PC-9 (cell line): ENCODE results near the gene PDE4B. TPM values are rescaled to one million over a fixed set of nuclear protein-coding genes. Genes with fewer than 3 reads are reported as not detected.

Experiments
- BruUV-seq: library from RNA; stranded (reverse); fragments of 400-500 nt; replicated peaks from 2 replicates; lab custom pipeline; 2021; lab: Mats Ljungman, UMichigan
- CTCF ChIA-PET: fragments of 300-600 bp; sonication (Branson Sonifier 250); formaldehyde crosslinking; loops from one replicate; lab custom pipeline; 2022; ENCODE audit warnings: antibody characterized with exemption; lab: Charles Lee
- POLR2A ChIA-PET: fragments of 300-600 bp; sonication (Branson Sonifier 250); formaldehyde crosslinking; loops from one replicate; lab custom pipeline; 2022; ENCODE audit warnings: antibody characterized with exemption; ENCODE audit not compliant: unreplicated experiment; lab: Charles Lee
- DNase-seq, 2 experiments: peaks; one replicate each; pipeline versions ENCODE4 v3.0.0 to v3.0.0-alpha.2; 2015 to 2022; ENCODE audit warnings: mixed read lengths in 1 of 2
- H2AFZ ChIP-seq: fragments of 200-600 bp; sonication (generic); 2 replicates; pipeline ENCODE4 v1.8.1; 2017; ENCODE audit warnings: antibody characterized with exemption
- H3F3A ChIP-seq: fragments of 200-600 bp; sonication (generic); 2 replicates; pipeline ENCODE4 v1.8.1; 2017; ENCODE audit warnings: antibody characterized with exemption, mild to moderate bottlenecking, low read depth; ENCODE audit not compliant: insufficient read depth
- H3K27ac ChIP-seq: fragments of 200-600 bp; sonication (generic); 2 replicates; pipeline ENCODE4 v1.6.1; 2016; ENCODE audit warnings: mixed run types
- H3K27me3 ChIP-seq: fragments of 200-600 bp; sonication (generic); 2 replicates; pipeline ENCODE4 v1.6.1; 2016; ENCODE audit warnings: low read depth, mixed run types; ENCODE audit not compliant: insufficient read depth
- H3K36me3 ChIP-seq: fragments of 200-600 bp; sonication (generic); 2 replicates; pipeline ENCODE4 v1.6.1; 2016; ENCODE audit warnings: low read depth, mixed run types
- H3K4me1 ChIP-seq: fragments of 200-600 bp; sonication (generic); replicated peaks from 2 replicates; pipeline ENCODE4 v1.6.1; 2016; ENCODE audit warnings: mixed run types; ENCODE audit not compliant: insufficient read depth
- H3K4me2 ChIP-seq: fragments of 200-600 bp; sonication (generic); 2 replicates; pipeline ENCODE4 v1.6.1; 2017; ENCODE audit warnings: mixed run types
- H3K4me3 ChIP-seq: fragments of 200-600 bp; sonication (generic); 2 replicates; pipeline ENCODE4 v1.6.1; 2016; ENCODE audit warnings: mixed run types
- H3K79me2 ChIP-seq: fragments of 200-600 bp; sonication (generic); 2 replicates; pipeline ENCODE4 v1.6.1; 2017; ENCODE audit warnings: low read depth, mixed run types
- H3K9me2 ChIP-seq: fragments of 200-600 bp; sonication (generic); 2 replicates; pipeline ENCODE4 v1.8.1; 2017; ENCODE audit warnings: mild to moderate bottlenecking; ENCODE audit not compliant: insufficient read depth
- H3K9me3 ChIP-seq: fragments of 200-600 bp; sonication (generic); 2 replicates; pipeline ENCODE4 v1.8.1; 2016; ENCODE audit warnings: low read depth; ENCODE audit not compliant: insufficient read depth
- H4K20me1 ChIP-seq: fragments of 200-600 bp; sonication (generic); 2 replicates; pipeline ENCODE4 v1.8.1; 2017; ENCODE audit not compliant: insufficient read depth
- CTCF ChIP-seq: fragments of 200-600 bp; sonication (generic); conservative IDR thresholded peaks from 2 replicates; pipeline ENCODE4 v1.6.1; 2017; ENCODE audit warnings: mixed run types, antibody characterized with exemption, mild to moderate bottlenecking, moderate library complexity
- EZH2 ChIP-seq: fragments of 200-600 bp; sonication (generic); IDR thresholded peaks from 2 replicates; pipeline ENCODE4 v1.8.0; 2017; ENCODE audit warnings: antibody characterized with exemption, low read depth
- intact Hi-C: fragments of 100-400 bp; cut with micrococcal nuclease; formaldehyde crosslinking; loops from one replicate; pipeline ENCODE4 v1.10.0; 2022; ENCODE audit not compliant: unreplicated experiment
- total RNA-seq: library from RNA; stranded (reverse); gene quantifications from 2 replicates; pipeline ENCODE4 v1.2.3, GENCODE V29; 2021

Gene PDE4B
- total RNA-seq, 1 experiment from 2014 or later = 1.3 TPM

- no peak for DNase-seq
- H3K27ac ChIP-seq = no peak overlapping the region
- H3K4me3 ChIP-seq = no peak overlapping the region
- no peak overlapping the region for H2AFZ ChIP-seq
- no peaks in the 10 kb centered on the region for H3K36me3 ChIP-seq
- H4K20me1 ChIP-seq = no peaks in the 10 kb centered on the region
- H3K4me2 ChIP-seq = no peak overlapping the region
- intact Hi-C loops = no loop called here
- no peaks in the 10 kb centered on the region for H3K27me3 ChIP-seq
- no peak for TF ChIP-seq EZH2
- TF ChIP-seq CTCF = no peak
- no TSS peak for BruUV-seq
- H3K79me2 ChIP-seq = no peaks in the 10 kb centered on the region
- H3K4me1 ChIP-seq = no peaks in the 10 kb centered on the region
- H3F3A ChIP-seq = no peaks in the 10 kb centered on the region
- no peaks in the 10 kb centered on the region for H3K9me3 ChIP-seq
- no peaks in the 10 kb centered on the region for H3K9me2 ChIP-seq
- ChIA-PET CTCF (no interaction called here), POLR2A (no interaction called here)
Observed at GRCh38 chr1:66012106-66012784, 219.6 kb downstream of the PDE4B start.

GRCh38 chr1:66013371-66013770, 220.7 kb downstream of the PDE4B start:
- Histone ChIP-seq H2AFZ (no peak overlapping the region), H3K27me3 (no peaks in the 10 kb centered on the region), H3K27ac (no peak overlapping the region), H3K9me2 (no peaks in the 10 kb centered on the region), H3K36me3 (no peaks in the 10 kb centered on the region), H3K4me3 (no peak overlapping the region), H3K4me2 (no peak overlapping the region), H3K4me1 (no peaks in the 10 kb centered on the region), H3K79me2 (no peaks in the 10 kb centered on the region), H3K9me3 (no peaks in the 10 kb centered on the region), H3F3A (no peaks in the 10 kb centered on the region), H4K20me1 (no peaks in the 10 kb centered on the region)
- intact Hi-C loops = no loop called here
- no peak for DNase-seq
- no peak for TF ChIP-seq CTCF
- no peak for TF ChIP-seq EZH2
- BruUV-seq = no TSS peak
- POLR2A ChIA-PET = no interaction called here
- CTCF ChIA-PET = no interaction called here

GRCh38 chr1:66022904-66023620, 230.4 kb downstream of the PDE4B start:
- no TSS peak for BruUV-seq
- no peak overlapping the region for H3K4me2 ChIP-seq
- no peaks in the 10 kb centered on the region for H3K27me3 ChIP-seq
- no peaks in the 10 kb centered on the region for H3K36me3 ChIP-seq
- no peak overlapping the region for H2AFZ ChIP-seq
- no peak overlapping the region for H3K4me3 ChIP-seq
- ChIA-PET POLR2A (no interaction called here), CTCF (no interaction called here)
- no peak overlapping the region for H3K27ac ChIP-seq
- no peaks in the 10 kb centered on the region for H3K4me1 ChIP-seq
- H3K79me2 ChIP-seq = no peaks in the 10 kb centered on the region
- H4K20me1 ChIP-seq = no peaks in the 10 kb centered on the region
- TF ChIP-seq EZH2 = no peak
- TF ChIP-seq CTCF = no peak
- no peaks in the 10 kb centered on the region for H3F3A ChIP-seq
- H3K9me2 ChIP-seq = no peaks in the 10 kb centered on the region
- intact Hi-C loops = no loop called here
- no peaks in the 10 kb centered on the region for H3K9me3 ChIP-seq
- no peak for DNase-seq
